KOPT-K1 (cell line): ENCODE results near the gene OPCML.

Experiments
- H3K27ac ChIP-seq: fragments of 200-600 bp; sonication (generic); 2 replicates; pipeline ENCODE4 v1.5.1; 2016; ENCODE audit warnings: antibody characterized with exemption, mild to moderate bottlenecking, low read depth, low read length; ENCODE audit not compliant: poor library complexity, severe bottlenecking
- H3K36me3 ChIP-seq: fragments of 200-600 bp; sonication (generic); 2 replicates; pipeline ENCODE4 v1.5.1; 2017; ENCODE audit warnings: antibody characterized with exemption, mild to moderate bottlenecking, low read length, moderate library complexity; ENCODE audit not compliant: insufficient read depth
- H3K9me3 ChIP-seq: fragments of 200-600 bp; sonication (generic); 2 replicates; pipeline ENCODE4 v1.5.1; 2017; ENCODE audit warnings: antibody characterized with exemption, low read length, mild to moderate bottlenecking; ENCODE audit not compliant: insufficient read depth, poor library complexity, severe bottlenecking

OPCML gene

GRCh38 chr11:132450631-132451030 is 1081.7 kb downstream of the OPCML start:
- Histone ChIP-seq H3K27ac (no peak overlapping the region), H3K9me3 (no peaks in the 10 kb centered on the region), H3K36me3 (no peaks in the 10 kb centered on the region)

GRCh38 chr11:132448334-132448995 is 1083.8 kb downstream of the OPCML start:
- Histone ChIP-seq H3K36me3 (no peaks in the 10 kb centered on the region), H3K9me3 (no peaks in the 10 kb centered on the region), H3K27ac (no peak overlapping the region)

- Histone ChIP-seq H3K36me3 (no peaks in the 10 kb centered on the region), H3K9me3 (no peaks in the 10 kb centered on the region)
Measured at GRCh38 chr11:132447761-132448160, 1084.5 kb downstream of the OPCML start.

GRCh38 chr11:132445859-132446291 is 1086.4 kb downstream of the OPCML start:
- H3K9me3 ChIP-seq, result no peaks in the 10 kb centered on the region
- no peaks in the 10 kb centered on the region for H3K36me3 ChIP-seq
- no peak overlapping the region for H3K27ac ChIP-seq

More at GRCh38 chr11:132447761-132448160, 1084.5 kb downstream of the OPCML start:
- no peak overlapping the region for H3K27ac ChIP-seq

GRCh38 chr11:132444911-132445310 is 1087.4 kb downstream of the OPCML start:
- Histone ChIP-seq H3K27ac (no peak overlapping the region), H3K36me3 (no peaks in the 10 kb centered on the region), H3K9me3 (no peaks in the 10 kb centered on the region)

- Histone ChIP-seq H3K9me3 (no peaks in the 10 kb centered on the region), H3K36me3 (no peaks in the 10 kb centered on the region), H3K27ac (no peak overlapping the region)
Measured at GRCh38 chr11:132439711-132440255, 1092.5 kb downstream of the OPCML start.

- no peak overlapping the region for H3K27ac ChIP-seq
- no peaks in the 10 kb centered on the region for H3K36me3 ChIP-seq
- no peaks in the 10 kb centered on the region for H3K9me3 ChIP-seq
Measured at GRCh38 chr11:132438418-132438817, 1093.9 kb downstream of the OPCML start.

- no peaks in the 10 kb centered on the region for H3K36me3 ChIP-seq
- H3K27ac ChIP-seq, result no peak overlapping the region
- no peaks in the 10 kb centered on the region for H3K9me3 ChIP-seq
Measured at GRCh38 chr11:132430429-132431062, 1101.8 kb downstream of the OPCML start.

- H3K9me3 ChIP-seq, result no peaks in the 10 kb centered on the region
- H3K27ac ChIP-seq, result no peak overlapping the region
- no peaks in the 10 kb centered on the region for H3K36me3 ChIP-seq
Measured at GRCh38 chr11:132429685-132430084, 1102.6 kb downstream of the OPCML start.

GRCh38 chr11:132427611-132428010 is 1104.7 kb downstream of the OPCML start:
- no peak overlapping the region for H3K27ac ChIP-seq
- no peaks in the 10 kb centered on the region for H3K36me3 ChIP-seq
- H3K9me3 ChIP-seq, result no peaks in the 10 kb centered on the region

- Histone ChIP-seq H3K36me3 (no peaks in the 10 kb centered on the region), H3K27ac (no peak overlapping the region), H3K9me3 (no peaks in the 10 kb centered on the region)
Measured at GRCh38 chr11:132424433-132424832, 1107.9 kb downstream of the OPCML start.

- Histone ChIP-seq H3K27ac (no peak overlapping the region), H3K9me3 (no peaks in the 10 kb centered on the region)
Measured at GRCh38 chr11:132423266-132423665, 1109.0 kb downstream of the OPCML start.

GRCh38 chr11:132422722-132423121 is 1109.6 kb downstream of the OPCML start:
- Histone ChIP-seq H3K27ac (no peak overlapping the region), H3K9me3 (no peaks in the 10 kb centered on the region), H3K36me3 (no peaks in the 10 kb centered on the region)

More at GRCh38 chr11:132423266-132423665, 1109.0 kb downstream of the OPCML start:
- H3K36me3 ChIP-seq, result no peaks in the 10 kb centered on the region

- no peaks in the 10 kb centered on the region for H3K9me3 ChIP-seq
- no peaks in the 10 kb centered on the region for H3K36me3 ChIP-seq
- H3K27ac ChIP-seq, result no peak overlapping the region
Measured at GRCh38 chr11:132421555-132421954, 1110.7 kb downstream of the OPCML start.

- Histone ChIP-seq H3K27ac (no peak overlapping the region), H3K9me3 (no peaks in the 10 kb centered on the region)
Measured at GRCh38 chr11:132414451-132414850, 1117.8 kb downstream of the OPCML start.

GRCh38 chr11:132410383-132410782 is 1121.9 kb downstream of the OPCML start:
- H3K36me3 ChIP-seq, result no peaks in the 10 kb centered on the region
- no peak overlapping the region for H3K27ac ChIP-seq
- H3K9me3 ChIP-seq, result no peaks in the 10 kb centered on the region

More at GRCh38 chr11:132414451-132414850, 1117.8 kb downstream of the OPCML start:
- H3K36me3 ChIP-seq, result no peaks in the 10 kb centered on the region
